Ovary (tissue), 9 donors: Measurements from ENCODE around the gene PAM. TPM values are rescaled to one million over a fixed set of nuclear protein-coding genes. Genes with fewer than 3 reads are reported as not detected.

ENCODE experiments used
- DNase-seq, 5 donors: peaks; one replicate each; pipeline ENCODE4 v3.0.0-alpha.2; 2019 to 2020
- H3K27ac ChIP-seq, 2 donors: fragments of 200-600 bp; one replicate each; pipeline versions ENCODE4 v1.5.1 to v1.8.0; 2019 to 2022
- H3K27me3 ChIP-seq: fragments of 200-600 bp; one replicate; pipeline ENCODE4 v1.8.0; 2022
- H3K36me3 ChIP-seq: fragments of 200-600 bp; sonication (generic); one replicate; pipeline ENCODE4 v1.5.1; 2019
- H3K4me1 ChIP-seq: one replicate; pipeline ENCODE4 v1.8.1; 2013; ENCODE audit warnings: mild to moderate bottlenecking, moderate library complexity; ENCODE audit not compliant: insufficient read depth
- H3K4me3 ChIP-seq: fragments of 200-600 bp; sonication (generic); one replicate; pipeline ENCODE4 v1.5.1; 2017
- H3K9me3 ChIP-seq, 2 donors: fragments of 200-600 bp in 1 of 2; sonication (generic) in 1 of 2; one replicate each; pipeline versions ENCODE4 v1.5.1 to v1.8.1; 2013 to 2019; ENCODE audit warnings: mild to moderate bottlenecking in 1 of 2, moderate library complexity in 1 of 2
- CTCF ChIP-seq, 3 donors: fragments of 450-650 bp in 2 of 3; fragments of 200-600 bp in 1 of 3; IDR thresholded peaks; one replicate each; pipeline versions ENCODE4 v1.5.1 to v1.8.0; 2016 to 2022; ENCODE audit warnings: antibody characterized with exemption in 3 of 3, mild to moderate bottlenecking in 1 of 3
- EP300 ChIP-seq: sonication (generic); formaldehyde crosslinking; IDR thresholded peaks from one replicate; pipeline ENCODE4 v1.6.1; 2017; ENCODE audit warnings: antibody characterized with exemption
- POLR2A ChIP-seq: fragments of 450-650 bp; IDR thresholded peaks from one replicate; pipeline ENCODE4 v1.6.1; 2017; ENCODE audit warnings: antibody characterized with exemption, mild to moderate bottlenecking, moderate library complexity
- WGBS, 3 donors: extraction: QIAGEN DNeasy Blood & Tissue Kit in 1 of 3; methylation state at CpG; one replicate each; pipeline versions ENCODE4 v1.1.5 to v1.1.7; 2013 to 2017; 5-methylcytosine and 5-hydroxymethylcytosine counted together
- intact Hi-C, 4 donors: fragments of 100-400 bp; cut with DNase I; formaldehyde crosslinking; loops; one replicate each; pipeline versions ENCODE4 v1.11.0 to v1.15.1; 2022 to 2023
- polyA plus RNA-seq, 2 donors: library from polyadenylated mRNA; stranded (reverse); fragments of 200-250 nt in 1 of 2; fragments of 350-450 nt in 1 of 2; fragmentation: Illumina TruSeq in 1 of 2; extraction: RNeasy Lipid Tissue Mini Kit (QIAGEN cat#74804) in 1 of 2; gene quantifications; one replicate each; pipeline ENCODE4 v1.2.3, GENCODE V29; 2013 to 2014
- total RNA-seq, 7 donors: library from RNA; depleted of rRNA in 2 of 7; stranded (reverse); fragments of >200 nt in 2 of 7; fragmentation: NEBNext Ultra II Directional in 3 of 7; extraction: Animal tissue kit (Norgen Biotek cat#: 25700) in 3 of 7; gene quantifications; one replicate each; pipeline versions ENCODE4 v1.1.0 to v1.2.4, GENCODE V29; 2016 to 2023
- donor health status: DM: no; HTN: no; CAD: no; lungs with moderate emphysema.
- donor health status: DM: no; HTN: no; CAD: no.
- donor health status: Bipolar disorder and iron deficiency.
- donor health status: DM: yes; HTN: yes; CAD: no.
- donor health status: DM: no; HTN: no; CAD: no.
- donor health status: DM: yes; HTN: yes; CAD: no.

Gene PAM
- total and polyA plus RNA-seq, 9 donors = 124 to 431 (median 187) TPM

GRCh38 chr5:103021314-103021713, 266.2 kb downstream of the PAM start:
- Histone ChIP-seq H3K9me3 (no peaks in the 10 kb centered on the region), H3K27ac (no peak overlapping the region), H3K4me3 (no peak overlapping the region), H3K4me1 (no peaks in the 10 kb centered on the region), H3K27me3 (no peaks in the 10 kb centered on the region), H3K36me3 (no peaks in the 10 kb centered on the region)
- WGBS, 3 donors = 92 to 95% (median 94%) methylated on average over 2 of the region's 2 CpGs
- TF ChIP-seq POLR2A = no peak
- no peak for TF ChIP-seq EP300
- TF ChIP-seq CTCF (IDR thresholded peaks at IDR 0.05) = no peak
- no peak for DNase-seq
- intact Hi-C loops = no loop called here

GRCh38 chr5:103027267-103027666, 272.2 kb downstream of the PAM start:
- TF ChIP-seq CTCF (IDR thresholded peaks at IDR 0.05) (no peak), EP300 (no peak), POLR2A (no peak)
- WGBS, 3 donors = 48 to 93% (median 62%) methylated on average over 2 of the region's 2 CpGs
- Histone ChIP-seq H3K36me3 (no peaks in the 10 kb centered on the region), H3K4me1 (no peaks in the 10 kb centered on the region), H3K9me3 (no peaks in the 10 kb centered on the region), H3K27me3 (no peaks in the 10 kb centered on the region), H3K4me3 (no peak overlapping the region), H3K27ac (no peak overlapping the region)
- no peak for DNase-seq
- intact Hi-C loops = no loop called here

GRCh38 chr5:103031607-103032006, 276.5 kb downstream of the PAM start:
- no peak for DNase-seq
- Histone ChIP-seq H3K4me1 (no peaks in the 10 kb centered on the region), H3K9me3 (no peaks in the 10 kb centered on the region), H3K27ac (no peak overlapping the region), H3K36me3 (no peaks in the 10 kb centered on the region), H3K27me3 (no peaks in the 10 kb centered on the region), H3K4me3 (no peak overlapping the region)
- intact Hi-C loops = no loop called here
- TF ChIP-seq EP300 (no peak), POLR2A (no peak), CTCF (IDR thresholded peaks at IDR 0.05) (no peak)

- DNase-seq = no peak
- H3K36me3 ChIP-seq = no peaks in the 10 kb centered on the region
- H3K4me3 ChIP-seq = no peak overlapping the region
- H3K4me1 ChIP-seq = no peaks in the 10 kb centered on the region
- H3K27me3 ChIP-seq = no peaks in the 10 kb centered on the region
- TF ChIP-seq POLR2A (no peak), CTCF (IDR thresholded peaks at IDR 0.05) (no peak), EP300 (no peak)
- 89 to 92% (median 91%) methylated on average over 6 of the region's 6 CpGs for WGBS, 3 donors
- intact Hi-C loops = no loop called here
- no peaks in the 10 kb centered on the region for H3K9me3 ChIP-seq
- no peak overlapping the region for H3K27ac ChIP-seq
Measured at GRCh38 chr5:103033696-103034095, 278.6 kb downstream of the PAM start.
